Vagina (tissue), 2 donors: ENCODE measurements around the gene EIF4G1. TPM values are rescaled to one million over a fixed set of nuclear protein-coding genes. Genes with fewer than 3 reads are reported as not detected.

Source experiments
- DNase-seq, 2 donors: peaks; one replicate each; pipeline ENCODE4 v3.0.0-alpha.2; 2017; ENCODE audit errors: extremely low spot score in 2 of 2
- H3K27ac ChIP-seq: fragments of 200-600 bp; sonication (generic); one replicate; pipeline ENCODE4 v1.5.1; 2019
- H3K27me3 ChIP-seq: fragments of 200-600 bp; sonication (generic); one replicate; pipeline ENCODE4 v1.5.1; 2019
- H3K36me3 ChIP-seq, 2 donors: fragments of 200-600 bp; sonication (generic); one replicate each; pipeline ENCODE4 v1.5.1; 2017 to 2019
- H3K4me1 ChIP-seq: fragments of 200-600 bp; sonication (generic); one replicate; pipeline ENCODE4 v1.5.1; 2019
- H3K4me3 ChIP-seq, 2 donors: fragments of 200-600 bp; sonication (generic); 1 replicate in 1 of 2; 2 replicates in 1 of 2; pipeline ENCODE4 v1.5.1; 2016 to 2019
- H3K9me3 ChIP-seq: fragments of 200-600 bp; sonication (generic); one replicate; pipeline ENCODE4 v1.5.1; 2019
- CTCF ChIP-seq, 3 experiments: fragments of 450-650 bp in 2 of 3; fragments of 200-600 bp in 1 of 3; sonication (generic) in 1 of 3; IDR thresholded peaks; one replicate each; pipeline ENCODE4 v1.5.1; 2017 to 2019; ENCODE audit warnings: antibody characterized with exemption in 3 of 3, mild to moderate bottlenecking in 2 of 3, moderate library complexity in 2 of 3
- POLR2A ChIP-seq, 2 donors: fragments of 450-650 bp; IDR thresholded peaks; one replicate each; pipeline ENCODE4 v1.6.1; 2017; ENCODE audit warnings: antibody characterized with exemption in 2 of 2, mild to moderate bottlenecking in 2 of 2, moderate library complexity in 2 of 2
- POLR2AphosphoS5 ChIP-seq, 2 donors: sonication (generic); formaldehyde crosslinking; IDR thresholded peaks; one replicate each; pipeline ENCODE4 v1.9.0; 2017; ENCODE audit warnings: antibody characterized with exemption in 2 of 2, mild to moderate bottlenecking in 2 of 2, low read depth in 1 of 2; ENCODE audit not compliant: insufficient read depth in 1 of 2
- intact Hi-C: fragments of 100-400 bp; cut with DNase I; formaldehyde crosslinking; loops from one replicate; pipeline ENCODE4 v1.15.1; 2023
- total RNA-seq: library from RNA; depleted of rRNA; stranded (reverse); fragments of >200 nt; gene quantifications from one replicate; pipeline ENCODE4 v1.2.3, GENCODE V29; 2016

EIF4G1 gene
- total RNA-seq, 1 donor from 2014 or later = 207 TPM

- H3K36me3 ChIP-seq = peaks cover 0 to 63% of the 10 kb centered on the region in 2 donors
- no peak for DNase-seq
- H3K4me3 ChIP-seq = no peak overlapping the region
- no peaks in the 10 kb centered on the region for H3K27me3 ChIP-seq
- intact Hi-C loops = no loop called here
- H3K9me3 ChIP-seq = no peaks in the 10 kb centered on the region
- H3K4me1 ChIP-seq = no peaks in the 10 kb centered on the region
- no peak for TF ChIP-seq POLR2AphosphoS5 (IDR thresholded peaks at IDR 0.05; ENCODE audit: insufficient read depth in 1 of 2, low read depth in 1 of 2)
- no peak for TF ChIP-seq CTCF (IDR thresholded peaks at IDR 0.05)
- TF ChIP-seq POLR2A (IDR thresholded peaks at IDR 0.05) = no peak
- H3K27ac ChIP-seq = no peak overlapping the region
These were observed 6.5 kb upstream of the EIF4G1 start for GRCh38 chr3:184307915-184308314.

- no peak overlapping the region for H3K4me3 ChIP-seq
- no peaks in the 10 kb centered on the region for H3K4me1 ChIP-seq
- H3K9me3 ChIP-seq = no peaks in the 10 kb centered on the region
- no peak overlapping the region for H3K27ac ChIP-seq
- TF ChIP-seq POLR2AphosphoS5 (IDR thresholded peaks at IDR 0.05; ENCODE audit: insufficient read depth in 1 of 2, low read depth in 1 of 2) (no peak), POLR2A (IDR thresholded peaks at IDR 0.05) (no peak), CTCF (IDR thresholded peaks at IDR 0.05) (no peak)
- peaks cover 0 to 55% of the 10 kb centered on the region in 2 donors for H3K36me3 ChIP-seq
- no peaks in the 10 kb centered on the region for H3K27me3 ChIP-seq
- intact Hi-C loops = no loop called here
- DNase-seq = no peak
These were observed 5.7 kb upstream of the EIF4G1 start for GRCh38 chr3:184308744-184309143.

- intact Hi-C loops = no loop called here
- no peak overlapping the region for H3K4me3 ChIP-seq
- H3K27me3 ChIP-seq = no peaks in the 10 kb centered on the region
- H3K36me3 ChIP-seq = peaks cover 0 to 27% of the 10 kb centered on the region in 2 donors
- no peak for DNase-seq
- no peaks in the 10 kb centered on the region for H3K9me3 ChIP-seq
- H3K4me1 ChIP-seq = peaks cover 14% of the 10 kb centered on the region
- TF ChIP-seq CTCF (IDR thresholded peaks at IDR 0.05) = no peak
- no peak for TF ChIP-seq POLR2A (IDR thresholded peaks at IDR 0.05)
- TF ChIP-seq POLR2AphosphoS5 (IDR thresholded peaks at IDR 0.05; ENCODE audit: insufficient read depth in 1 of 2, low read depth in 1 of 2) = no peak
- no peak overlapping the region for H3K27ac ChIP-seq
These were observed 2.8 kb upstream of the EIF4G1 start for GRCh38 chr3:184311633-184312032.

GRCh38 chr3:184314700-184315542, 515 bp downstream of the EIF4G1 start:
- DNase-seq = peak in 1 of 2 donors; percentile 92
- peak overlapping the region; percentile 94 for H3K27ac ChIP-seq
- intact Hi-C loops = loop anchor here (1.0 kb wide), 2 partner anchors 23 to 46 kb away; partner anchors contain the start of genes CLCN2 and POLR2H
- H3K4me1 ChIP-seq = peaks cover 47% of the 10 kb centered on the region
- H3K4me3 ChIP-seq = peak overlapping the region; percentile 66 to 94
- H3K9me3 ChIP-seq = no peaks in the 10 kb centered on the region
- H3K36me3 ChIP-seq = peaks cover 0 to 8% of the 10 kb centered on the region in 2 donors
- no peaks in the 10 kb centered on the region for H3K27me3 ChIP-seq
- TF ChIP-seq CTCF (IDR thresholded peaks at IDR 0.05) (no peak), POLR2AphosphoS5 (IDR thresholded peaks at IDR 0.05; ENCODE audit: insufficient read depth in 1 of 2, low read depth in 1 of 2) (peak in 1 of 2 donors; percentile 63), POLR2A (IDR thresholded peaks at IDR 0.05) (peak in 1 of 2 donors; percentile 35)

GRCh38 chr3:184315543-184315867, 1.1 kb downstream of the EIF4G1 start:
- Histone ChIP-seq H3K9me3 (no peaks in the 10 kb centered on the region), H3K27ac (peak overlapping the region; percentile 94), H3K27me3 (no peaks in the 10 kb centered on the region), H3K36me3 (peaks cover under 1 to 9% of the 10 kb centered on the region in 2 donors), H3K4me1 (peaks cover 53% of the 10 kb centered on the region), H3K4me3 (peak overlapping the region; percentile 66 to 94)
- TF ChIP-seq POLR2A (IDR thresholded peaks at IDR 0.05) (no peak), CTCF (IDR thresholded peaks at IDR 0.05) (no peak), POLR2AphosphoS5 (IDR thresholded peaks at IDR 0.05; ENCODE audit: insufficient read depth in 1 of 2, low read depth in 1 of 2) (no peak)
- intact Hi-C loops = no loop called here
- DNase-seq = no peak
